Sciatic nerve (tissue), 2 donors: ENCODE results near the gene SNAPC4. TPM values are rescaled to one million over a fixed set of nuclear protein-coding genes. Genes with fewer than 3 reads are reported as not detected.

Experiments used
- ATAC-seq: fragments of 200-7000 bp; cut with Tn5 transposase; one replicate; pipeline ENCODE4 v1.9.1; 2020; ENCODE audit warnings: mild to moderate bottlenecking, moderate library complexity
- DNase-seq: peaks from one replicate; pipeline ENCODE4 v3.0.0-alpha.2; 2020; ENCODE audit warnings: low spot score
- intact Hi-C: fragments of 100-400 bp; cut with DNase I; formaldehyde crosslinking; loops from one replicate; pipeline ENCODE4 v1.14.2; 2022
- total RNA-seq: library from RNA; stranded (reverse); fragmentation: NEBNext Ultra II Directional; extraction: Animal tissue kit (Norgen Biotek cat#: 25700); gene quantifications from one replicate; pipeline ENCODE4 v1.2.1, GENCODE V29; 2021
- donor health status: DM: no; HTN: no; CAD: no.
- donor health status: DM: no; HTN: no; CAD: no.

SNAPC4 gene
- total RNA-seq, 1 donor from 2014 or later = 9.9 TPM

- DNase-seq (no peak), ATAC-seq (no peak)
- intact Hi-C loops = no loop called here
Observed at GRCh38 chr9:136395345-136396218, 4.4 kb downstream of the SNAPC4 start.

- DNase-seq (no peak), ATAC-seq (no peak)
- intact Hi-C loops = no loop called here
Observed at GRCh38 chr9:136395020-136395340, 5.0 kb downstream of the SNAPC4 start.

- no peak for DNase-seq
- intact Hi-C loops = no loop called here
- no peak for ATAC-seq
Observed at GRCh38 chr9:136394312-136395019, 5.5 kb downstream of the SNAPC4 start.

- DNase-seq = no peak
- no peak for ATAC-seq
- intact Hi-C loops = no loop called here
Observed at GRCh38 chr9:136393531-136393930, 6.4 kb downstream of the SNAPC4 start.

GRCh38 chr9:136392538-136393449 lies 7.2 kb downstream of the SNAPC4 start:
- ATAC-seq (peak; percentile 72), DNase-seq (no peak)
- intact Hi-C loops = no loop called here

GRCh38 chr9:136391737-136392537 lies 8.0 kb downstream of the SNAPC4 start:
- ATAC-seq = peak; percentile 13
- intact Hi-C loops = no loop called here
- DNase-seq = no peak

- intact Hi-C loops = no loop called here
- DNase-seq (no peak), ATAC-seq (no peak)
Observed at GRCh38 chr9:136389396-136389795, 10.6 kb downstream of the SNAPC4 start.

GRCh38 chr9:136387217-136387616 lies 12.8 kb downstream of the SNAPC4 start:
- intact Hi-C loops = no loop called here
- DNase-seq = no peak
- no peak for ATAC-seq

GRCh38 chr9:136386018-136386417 lies 14.0 kb downstream of the SNAPC4 start:
- ATAC-seq (no peak), DNase-seq (no peak)
- intact Hi-C loops = no loop called here

GRCh38 chr9:136385015-136385414 lies 15.0 kb downstream of the SNAPC4 start:
- no peak for ATAC-seq
- intact Hi-C loops = no loop called here
- DNase-seq = no peak

GRCh38 chr9:136383436-136383835 lies 16.5 kb downstream of the SNAPC4 start:
- no peak for DNase-seq
- intact Hi-C loops = no loop called here

GRCh38 chr9:136381966-136382513 lies 17.9 kb downstream of the SNAPC4 start:
- intact Hi-C loops = no loop called here
- ATAC-seq (no peak), DNase-seq (no peak)

More at GRCh38 chr9:136383436-136383835, 16.5 kb downstream of the SNAPC4 start:
- ATAC-seq = no peak

GRCh38 chr9:136381311-136381710 lies 18.7 kb downstream of the SNAPC4 start:
- ATAC-seq (no peak), DNase-seq (no peak)
- intact Hi-C loops = no loop called here

- no peak for ATAC-seq
- intact Hi-C loops = no loop called here
- DNase-seq = no peak
Observed at GRCh38 chr9:136380381-136380780, 19.6 kb downstream of the SNAPC4 start.

GRCh38 chr9:136379891-136380290 lies 20.1 kb downstream of the SNAPC4 start:
- intact Hi-C loops = no loop called here
- no peak for ATAC-seq
- DNase-seq = no peak

- intact Hi-C loops = no loop called here
- ATAC-seq (no peak), DNase-seq (no peak)
Observed at GRCh38 chr9:136379401-136379800, 20.6 kb downstream of the SNAPC4 start.

GRCh38 chr9:136379003-136379287 lies 21.0 kb downstream of the SNAPC4 start:
- intact Hi-C loops = no loop called here
- no peak for ATAC-seq
- DNase-seq = no peak

- intact Hi-C loops = no loop called here
- no peak for ATAC-seq
- no peak for DNase-seq
Observed at GRCh38 chr9:136378170-136379002, 21.6 kb downstream of the SNAPC4 start.
